Lower leg skin (tissue), 3 donors: ENCODE results near the gene LIMS4.
"Not testable (repeated sequence)": the region's sequence is repeated elsewhere in the genome, so short reads cannot be mapped to it uniquely, and the experiment has no call there.

Experiments
- POLR2A ChIP-seq, 2 donors: fragments of 450-650 bp; IDR thresholded peaks; one replicate each; pipeline ENCODE4 v1.6.1; 2016 to 2017; ENCODE audit warnings: antibody characterized with exemption in 2 of 2, mild to moderate bottlenecking in 1 of 2, moderate library complexity in 1 of 2
- TF ChIP-seq, protein P1 (sequence below), 3 donors: fragments of 450-650 bp; IDR thresholded peaks; one replicate each; pipeline ENCODE4 v1.5.1; 2016; ENCODE audit warnings: antibody characterized with exemption in 3 of 3, mild to moderate bottlenecking in 3 of 3, moderate library complexity in 2 of 3

DNA sequence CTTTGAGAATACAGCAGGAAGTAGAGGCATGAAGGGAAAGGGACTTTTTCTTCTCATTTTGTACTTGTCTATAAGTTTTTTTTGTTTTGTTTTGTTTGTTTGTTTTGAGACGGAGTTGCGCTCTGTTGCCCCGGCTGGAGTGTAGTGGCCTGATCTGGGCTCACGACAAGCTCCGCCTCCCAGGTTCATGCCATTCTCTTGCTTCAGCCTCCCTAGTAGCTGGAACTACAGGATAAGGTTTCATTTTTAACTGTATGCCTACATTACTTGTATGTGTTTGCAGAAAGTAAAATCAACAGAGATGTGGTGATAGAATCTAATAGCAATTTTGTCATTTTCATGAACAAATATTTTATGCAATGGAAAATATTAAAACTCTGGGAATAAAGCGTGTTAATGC lies 38.1 kb downstream of the LIMS4 start:
- TF ChIP-seq, protein P1, sequence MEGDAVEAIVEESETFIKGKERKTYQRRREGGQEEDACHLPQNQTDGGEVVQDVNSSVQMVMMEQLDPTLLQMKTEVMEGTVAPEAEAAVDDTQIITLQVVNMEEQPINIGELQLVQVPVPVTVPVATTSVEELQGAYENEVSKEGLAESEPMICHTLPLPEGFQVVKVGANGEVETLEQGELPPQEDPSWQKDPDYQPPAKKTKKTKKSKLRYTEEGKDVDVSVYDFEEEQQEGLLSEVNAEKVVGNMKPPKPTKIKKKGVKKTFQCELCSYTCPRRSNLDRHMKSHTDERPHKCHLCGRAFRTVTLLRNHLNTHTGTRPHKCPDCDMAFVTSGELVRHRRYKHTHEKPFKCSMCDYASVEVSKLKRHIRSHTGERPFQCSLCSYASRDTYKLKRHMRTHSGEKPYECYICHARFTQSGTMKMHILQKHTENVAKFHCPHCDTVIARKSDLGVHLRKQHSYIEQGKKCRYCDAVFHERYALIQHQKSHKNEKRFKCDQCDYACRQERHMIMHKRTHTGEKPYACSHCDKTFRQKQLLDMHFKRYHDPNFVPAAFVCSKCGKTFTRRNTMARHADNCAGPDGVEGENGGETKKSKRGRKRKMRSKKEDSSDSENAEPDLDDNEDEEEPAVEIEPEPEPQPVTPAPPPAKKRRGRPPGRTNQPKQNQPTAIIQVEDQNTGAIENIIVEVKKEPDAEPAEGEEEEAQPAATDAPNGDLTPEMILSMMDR (IDR thresholded peaks at IDR 0.05): not testable (repeated sequence)
- not testable (repeated sequence) for TF ChIP-seq POLR2A (IDR thresholded peaks at IDR 0.05)
